Vagina (tissue), 2 donors: ENCODE data around the gene MC2R. TPM values are rescaled to one million over a fixed set of nuclear protein-coding genes. Genes with fewer than 3 reads are reported as not detected.

ENCODE experiments used
- DNase-seq, 2 donors: peaks; one replicate each; pipeline ENCODE4 v3.0.0-alpha.2; 2017; ENCODE audit errors: extremely low spot score in 2 of 2
- H3K27ac ChIP-seq: fragments of 200-600 bp; sonication (generic); one replicate; pipeline ENCODE4 v1.5.1; 2019
- H3K27me3 ChIP-seq: fragments of 200-600 bp; sonication (generic); one replicate; pipeline ENCODE4 v1.5.1; 2019
- H3K36me3 ChIP-seq, 2 donors: fragments of 200-600 bp; sonication (generic); one replicate each; pipeline ENCODE4 v1.5.1; 2017 to 2019
- H3K4me1 ChIP-seq: fragments of 200-600 bp; sonication (generic); one replicate; pipeline ENCODE4 v1.5.1; 2019
- H3K4me3 ChIP-seq, 2 donors: fragments of 200-600 bp; sonication (generic); 1 replicate in 1 of 2; 2 replicates in 1 of 2; pipeline ENCODE4 v1.5.1; 2016 to 2019
- H3K9me3 ChIP-seq: fragments of 200-600 bp; sonication (generic); one replicate; pipeline ENCODE4 v1.5.1; 2019
- CTCF ChIP-seq, 3 experiments: fragments of 450-650 bp in 2 of 3; fragments of 200-600 bp in 1 of 3; sonication (generic) in 1 of 3; IDR thresholded peaks; one replicate each; pipeline ENCODE4 v1.5.1; 2017 to 2019; ENCODE audit warnings: antibody characterized with exemption in 3 of 3, mild to moderate bottlenecking in 2 of 3, moderate library complexity in 2 of 3
- POLR2A ChIP-seq, 2 donors: fragments of 450-650 bp; IDR thresholded peaks; one replicate each; pipeline ENCODE4 v1.6.1; 2017; ENCODE audit warnings: antibody characterized with exemption in 2 of 2, mild to moderate bottlenecking in 2 of 2, moderate library complexity in 2 of 2
- POLR2AphosphoS5 ChIP-seq, 2 donors: sonication (generic); formaldehyde crosslinking; IDR thresholded peaks; one replicate each; pipeline ENCODE4 v1.9.0; 2017; ENCODE audit warnings: antibody characterized with exemption in 2 of 2, mild to moderate bottlenecking in 2 of 2, low read depth in 1 of 2; ENCODE audit not compliant: insufficient read depth in 1 of 2
- intact Hi-C: fragments of 100-400 bp; cut with DNase I; formaldehyde crosslinking; loops from one replicate; pipeline ENCODE4 v1.15.1; 2023
- total RNA-seq: library from RNA; depleted of rRNA; stranded (reverse); fragments of >200 nt; gene quantifications from one replicate; pipeline ENCODE4 v1.2.3, GENCODE V29; 2016

Gene MC2R
- total RNA-seq, 1 donor from 2014 or later: not detected

GRCh38 chr18:13892098-13892497 is 23.2 kb downstream of the MC2R start:
- Histone ChIP-seq H3K9me3 (no peaks in the 10 kb centered on the region), H3K27ac (no peak overlapping the region), H3K27me3 (no peaks in the 10 kb centered on the region), H3K4me3 (no peak overlapping the region), H3K36me3 (no peaks in the 10 kb centered on the region), H3K4me1 (no peaks in the 10 kb centered on the region)
- no peak for DNase-seq
- intact Hi-C loops: no loop called here
- TF ChIP-seq POLR2AphosphoS5 (IDR thresholded peaks at IDR 0.05; ENCODE audit: insufficient read depth in 1 of 2, low read depth in 1 of 2) (no peak), CTCF (IDR thresholded peaks at IDR 0.05) (no peak), POLR2A (IDR thresholded peaks at IDR 0.05) (no peak)

GRCh38 chr18:13890761-13891361 is 24.5 kb downstream of the MC2R start:
- Histone ChIP-seq H3K27me3 (no peaks in the 10 kb centered on the region), H3K9me3 (no peaks in the 10 kb centered on the region), H3K27ac (no peak overlapping the region), H3K4me3 (no peak overlapping the region), H3K36me3 (no peaks in the 10 kb centered on the region), H3K4me1 (no peaks in the 10 kb centered on the region)
- intact Hi-C loops: no loop called here
- TF ChIP-seq POLR2AphosphoS5 (IDR thresholded peaks at IDR 0.05; ENCODE audit: insufficient read depth in 1 of 2, low read depth in 1 of 2) (no peak), POLR2A (IDR thresholded peaks at IDR 0.05) (no peak), CTCF (IDR thresholded peaks at IDR 0.05) (no peak)
- DNase-seq: no peak

GRCh38 chr18:13889671-13890070 is 25.7 kb downstream of the MC2R start:
- H3K4me1 ChIP-seq: no peaks in the 10 kb centered on the region
- intact Hi-C loops: no loop called here
- no peak overlapping the region for H3K4me3 ChIP-seq
- H3K9me3 ChIP-seq: no peaks in the 10 kb centered on the region
- no peaks in the 10 kb centered on the region for H3K36me3 ChIP-seq
- DNase-seq: no peak
- no peak overlapping the region for H3K27ac ChIP-seq
- no peaks in the 10 kb centered on the region for H3K27me3 ChIP-seq
- no peak for TF ChIP-seq POLR2A (IDR thresholded peaks at IDR 0.05)

- no peak for DNase-seq
- Histone ChIP-seq H3K4me3 (no peak overlapping the region), H3K27me3 (no peaks in the 10 kb centered on the region), H3K4me1 (no peaks in the 10 kb centered on the region), H3K9me3 (no peaks in the 10 kb centered on the region), H3K27ac (no peak overlapping the region), H3K36me3 (no peaks in the 10 kb centered on the region)
- TF ChIP-seq POLR2AphosphoS5 (IDR thresholded peaks at IDR 0.05; ENCODE audit: insufficient read depth in 1 of 2, low read depth in 1 of 2): no peak
- no peak for TF ChIP-seq POLR2A (IDR thresholded peaks at IDR 0.05)
- TF ChIP-seq CTCF (IDR thresholded peaks at IDR 0.05): no peak
- intact Hi-C loops: no loop called here
These were observed 27.1 kb downstream of the MC2R start for GRCh38 chr18:13888191-13888716.

GRCh38 chr18:13885009-13885408 is 30.3 kb downstream of the MC2R start:
- no peaks in the 10 kb centered on the region for H3K27me3 ChIP-seq
- no peaks in the 10 kb centered on the region for H3K4me1 ChIP-seq
- H3K9me3 ChIP-seq: no peaks in the 10 kb centered on the region
- no peaks in the 10 kb centered on the region for H3K36me3 ChIP-seq
- no peak overlapping the region for H3K4me3 ChIP-seq
- no peak overlapping the region for H3K27ac ChIP-seq
- TF ChIP-seq POLR2AphosphoS5 (IDR thresholded peaks at IDR 0.05; ENCODE audit: insufficient read depth in 1 of 2, low read depth in 1 of 2) (no peak), CTCF (IDR thresholded peaks at IDR 0.05) (no peak), POLR2A (IDR thresholded peaks at IDR 0.05) (no peak)
- intact Hi-C loops: no loop called here
- DNase-seq: no peak
